ENCODE measurements around the gene DSCAML1.

DSCAML1 gene

GRCh38 chr11:117733316-117733715, 63.7 kb downstream of the DSCAML1 start:
- TF ChIP-seq CTCF (IDR thresholded peaks at IDR 0.05; ENCODE audit: extremely low read depth, insufficient read depth, missing control alignments) = no peak
- in situ Hi-C loops (cut with MboI; ENCODE audit: low pct_unique_long_range_greater_than_20kb, low sequenced_read_pairs, unreplicated experiment) = no loop called here
- no peak for DNase-seq (ENCODE audit: low spot score)

GRCh38 chr11:117731722-117732290, 65.2 kb downstream of the DSCAML1 start:
- in situ Hi-C loops (cut with MboI; ENCODE audit: low pct_unique_long_range_greater_than_20kb, low sequenced_read_pairs, unreplicated experiment) = no loop called here
- DNase-seq (ENCODE audit: low spot score) = no peak
- TF ChIP-seq CTCF (IDR thresholded peaks at IDR 0.05; ENCODE audit: extremely low read depth, insufficient read depth, missing control alignments) = no peak

GRCh38 chr11:117730208-117730800, 66.7 kb downstream of the DSCAML1 start:
- in situ Hi-C loops (cut with MboI; ENCODE audit: low pct_unique_long_range_greater_than_20kb, low sequenced_read_pairs, unreplicated experiment) = no loop called here
- no peak for TF ChIP-seq CTCF (IDR thresholded peaks at IDR 0.05; ENCODE audit: extremely low read depth, insufficient read depth, missing control alignments)
- DNase-seq (ENCODE audit: low spot score) = no peak

- in situ Hi-C loops (cut with MboI; ENCODE audit: low pct_unique_long_range_greater_than_20kb, low sequenced_read_pairs, unreplicated experiment) = no loop called here
- DNase-seq (ENCODE audit: low spot score) = no peak
- no peak for TF ChIP-seq CTCF (IDR thresholded peaks at IDR 0.05; ENCODE audit: extremely low read depth, insufficient read depth, missing control alignments)
Measured at GRCh38 chr11:117725048-117725734, 71.8 kb downstream of the DSCAML1 start.

- DNase-seq (ENCODE audit: low spot score) = no peak
- in situ Hi-C loops (cut with MboI; ENCODE audit: low pct_unique_long_range_greater_than_20kb, low sequenced_read_pairs, unreplicated experiment) = no loop called here
- TF ChIP-seq CTCF (IDR thresholded peaks at IDR 0.05; ENCODE audit: extremely low read depth, insufficient read depth, missing control alignments) = no peak
Measured at GRCh38 chr11:117724621-117725020, 72.4 kb downstream of the DSCAML1 start.

GRCh38 chr11:117724104-117724503, 72.9 kb downstream of the DSCAML1 start:
- no peak for DNase-seq (ENCODE audit: low spot score)
- in situ Hi-C loops (cut with MboI; ENCODE audit: low pct_unique_long_range_greater_than_20kb, low sequenced_read_pairs, unreplicated experiment) = no loop called here
- no peak for TF ChIP-seq CTCF (IDR thresholded peaks at IDR 0.05; ENCODE audit: extremely low read depth, insufficient read depth, missing control alignments)
